GM21423 (cell line): Measurements from ENCODE around the gene STK10.

Experiments
- ATAC-seq: cut with Tn5 transposase; IDR thresholded peaks from one replicate; pipeline ENCODE4 v1.9.1; 2021; ENCODE audit warnings: mild to moderate bottlenecking, moderate library complexity; ENCODE audit not compliant: unreplicated experiment

Gene STK10

GRCh38 chr5:172093965-172094364 is 94.1 kb downstream of the STK10 start:
- ATAC-seq: no peak

GRCh38 chr5:172093559-172093958 is 94.5 kb downstream of the STK10 start:
- no peak for ATAC-seq

GRCh38 chr5:172091956-172092732 is 95.9 kb downstream of the STK10 start:
- no peak for ATAC-seq

GRCh38 chr5:172090976-172091547 is 97.0 kb downstream of the STK10 start:
- no peak for ATAC-seq

- no peak for ATAC-seq
These were observed 98.5 kb downstream of the STK10 start for GRCh38 chr5:172089298-172090117.

GRCh38 chr5:172088801-172089200 is 99.2 kb downstream of the STK10 start:
- ATAC-seq: no peak

GRCh38 chr5:172086194-172086975 is 101.6 kb downstream of the STK10 start:
- ATAC-seq: no peak

GRCh38 chr5:172085738-172086137 is 102.3 kb downstream of the STK10 start:
- ATAC-seq: no peak

GRCh38 chr5:172082180-172082579 is 105.8 kb downstream of the STK10 start:
- no peak for ATAC-seq

- no peak for ATAC-seq
These were observed 108.1 kb downstream of the STK10 start for GRCh38 chr5:172079876-172080275.

- no peak for ATAC-seq
These were observed 109.2 kb downstream of the STK10 start for GRCh38 chr5:172078726-172079345.

- ATAC-seq: no peak
These were observed 110.2 kb downstream of the STK10 start for GRCh38 chr5:172077664-172078425.

GRCh38 chr5:172076761-172077244 is 111.2 kb downstream of the STK10 start:
- no peak for ATAC-seq

- no peak for ATAC-seq
These were observed 112.4 kb downstream of the STK10 start for GRCh38 chr5:172075656-172076055.

- ATAC-seq: no peak
These were observed 113.1 kb downstream of the STK10 start for GRCh38 chr5:172074896-172075295.

- ATAC-seq: no peak
These were observed 116.6 kb downstream of the STK10 start for GRCh38 chr5:172071309-172071875.

GRCh38 chr5:172065431-172066065 is 122.5 kb downstream of the STK10 start:
- ATAC-seq: no peak

- ATAC-seq: no peak
These were observed 123.3 kb downstream of the STK10 start for GRCh38 chr5:172064766-172065165.

- ATAC-seq: no peak
These were observed 123.7 kb downstream of the STK10 start for GRCh38 chr5:172064358-172064757.
